ENCODE measurements around the gene AASDH. TPM values are rescaled to one million over a fixed set of nuclear protein-coding genes. Genes with fewer than 3 reads are reported as not detected.
"Not testable (repeated sequence)": the region's sequence is repeated elsewhere in the genome, so short reads cannot be mapped to it uniquely, and the experiment has no call there.

AASDH gene
- total and polyA plus RNA-seq, 2 donors (not counting 1 experiment from before 2014, with no cell fraction given), result 6.9 to 15.2 TPM

GRCh38 chr4:56371426-56372220 is 15.7 kb downstream of the AASDH start:
- ChIA-PET CTCF (no interaction called here), POLR2A (no interaction called here)
- H3K9me3 ChIP-seq (ENCODE audit: control extremely low read depth in 1 of 3, control insufficient read depth in 2 of 3, insufficient read depth in 1 of 3, low read length in 2 of 3), result no peaks in the 10 kb centered on the region
- no peak overlapping the region for H3K27ac Mint-ChIP-seq
- intact Hi-C loops (cut with micrococcal nuclease), result no loop called here
- H4K20me1 ChIP-seq (ENCODE audit: control insufficient read depth, insufficient read depth, low read length, poor library complexity, severe bottlenecking), result no peaks in the 10 kb centered on the region
- H3K27me3 ChIP-seq (replicated peaks in 1 of 4; ENCODE audit: control extremely low read depth in 1 of 4, control insufficient read depth in 3 of 4, insufficient read depth in 4 of 4, low read length in 3 of 4), result no peaks in the 10 kb centered on the region
- H3K9ac ChIP-seq (ENCODE audit: low read length), result no peak overlapping the region
- H3K36me3 ChIP-seq (replicated peaks in 1 of 2; ENCODE audit: control extremely low read depth in 1 of 2, control insufficient read depth in 1 of 2, extremely low read depth in 1 of 2, insufficient read depth in 2 of 2, low read length in 1 of 2), result peaks cover 1 to 16% of the 10 kb centered on the region in 2 experiments
- no peaks in the 10 kb centered on the region for H3K27me3 Mint-ChIP-seq
- 100% methylated on average over 1 of the region's 8 CpGs for WGBS (ENCODE audit: insufficient coverage)
- DNase-seq (no peak), ATAC-seq (ENCODE audit: low read depth) (no peak)
- TF ChIP-seq EZH2 (IDR thresholded peaks at IDR 0.05; ENCODE audit: borderline replicate concordance, insufficient read depth, low read depth, low read length, poor library complexity, severe bottlenecking) (no peak), CTCF (IDR thresholded peaks at IDR 0.05) (no peak)
- no peaks in the 10 kb centered on the region for H3K4me1 Mint-ChIP-seq
- no peak overlapping the region for H2AFZ ChIP-seq (ENCODE audit: insufficient read depth, low read depth, low read length, poor library complexity, severe bottlenecking)
- no peak overlapping the region for H3K27ac ChIP-seq (ENCODE audit: low read length in 2 of 2)
- H3K4me1 ChIP-seq (ENCODE audit: control insufficient read depth in 2 of 2, insufficient read depth in 2 of 2, low read length in 2 of 2), result no peaks in the 10 kb centered on the region
- no peak overlapping the region for H3K4me3 Mint-ChIP-seq
- H3K79me2 ChIP-seq (ENCODE audit: control insufficient read depth, insufficient read depth, low read length), result peaks cover 11% of the 10 kb centered on the region
- H3K4me3 ChIP-seq (ENCODE audit: control extremely low read depth in 1 of 5, extremely low read depth in 1 of 5, insufficient read depth in 1 of 5, low read depth in 2 of 5, low read length in 4 of 5), result no peak overlapping the region
- H3K9me3 Mint-ChIP-seq (ENCODE audit: insufficient read depth), result no peaks in the 10 kb centered on the region
- no peak overlapping the region for H3K4me2 ChIP-seq (replicated peaks; ENCODE audit: low read depth, low read length, poor library complexity, severe bottlenecking)

GRCh38 chr4:56370377-56370776 is 16.9 kb downstream of the AASDH start:
- Histone ChIP-seq H3K4me1 (ENCODE audit: control insufficient read depth in 2 of 2, insufficient read depth in 2 of 2, low read length in 2 of 2) (no peaks in the 10 kb centered on the region), H2AFZ (ENCODE audit: insufficient read depth, low read depth, low read length, poor library complexity, severe bottlenecking) (no peak overlapping the region), H4K20me1 (ENCODE audit: control insufficient read depth, insufficient read depth, low read length, poor library complexity, severe bottlenecking) (no peaks in the 10 kb centered on the region), H3K9ac (ENCODE audit: low read length) (no peak overlapping the region), H3K4me3 (ENCODE audit: control extremely low read depth in 1 of 5, extremely low read depth in 1 of 5, insufficient read depth in 1 of 5, low read depth in 2 of 5, low read length in 4 of 5) (no peak overlapping the region), H3K4me2 (replicated peaks; ENCODE audit: low read depth, low read length, poor library complexity, severe bottlenecking) (no peak overlapping the region), H3K36me3 (replicated peaks in 1 of 2; ENCODE audit: control extremely low read depth in 1 of 2, control insufficient read depth in 1 of 2, extremely low read depth in 1 of 2, insufficient read depth in 2 of 2, low read length in 1 of 2) (peaks cover 1 to 16% of the 10 kb centered on the region in 2 experiments), H3K79me2 (ENCODE audit: control insufficient read depth, insufficient read depth, low read length) (peaks cover 8% of the 10 kb centered on the region), H3K9me3 (ENCODE audit: control extremely low read depth in 1 of 3, control insufficient read depth in 2 of 3, insufficient read depth in 1 of 3, low read length in 2 of 3) (no peaks in the 10 kb centered on the region), H3K27me3 (replicated peaks in 1 of 4; ENCODE audit: control extremely low read depth in 1 of 4, control insufficient read depth in 3 of 4, insufficient read depth in 4 of 4, low read length in 3 of 4) (no peaks in the 10 kb centered on the region), H3K27ac (ENCODE audit: low read length in 2 of 2) (no peak overlapping the region)
- no peak for TF ChIP-seq EZH2 (IDR thresholded peaks at IDR 0.05; ENCODE audit: borderline replicate concordance, insufficient read depth, low read depth, low read length, poor library complexity, severe bottlenecking)
- TF ChIP-seq CTCF (IDR thresholded peaks at IDR 0.05), result no peak
- WGBS (ENCODE audit: insufficient coverage), result no CpG with 5 or more reads among the region's 3 CpGs
- DNase-seq, result no peak
- no peak for ATAC-seq (ENCODE audit: low read depth)
- Mint-ChIP-seq H3K27me3 (no peaks in the 10 kb centered on the region), H3K9me3 (ENCODE audit: insufficient read depth) (no peaks in the 10 kb centered on the region), H3K4me3 (no peak overlapping the region), H3K27ac (no peak overlapping the region), H3K4me1 (no peaks in the 10 kb centered on the region)
- intact Hi-C loops (cut with micrococcal nuclease), result no loop called here
- ChIA-PET CTCF (no interaction called here), POLR2A (no interaction called here)

GRCh38 chr4:56362981-56363380 is 24.3 kb downstream of the AASDH start:
- H4K20me1 ChIP-seq (ENCODE audit: control insufficient read depth, insufficient read depth, low read length, poor library complexity, severe bottlenecking); H3K27ac Mint-ChIP-seq; H3K9me3 Mint-ChIP-seq (ENCODE audit: insufficient read depth); H3K27ac ChIP-seq (ENCODE audit: low read length in 2 of 2); H2AFZ ChIP-seq (ENCODE audit: insufficient read depth, low read depth, low read length, poor library complexity, severe bottlenecking); H3K27me3 ChIP-seq (replicated peaks in 1 of 4; ENCODE audit: control extremely low read depth in 1 of 4, control insufficient read depth in 3 of 4, insufficient read depth in 4 of 4, low read length in 3 of 4); DNase-seq; H3K36me3 ChIP-seq (replicated peaks in 1 of 2; ENCODE audit: control extremely low read depth in 1 of 2, control insufficient read depth in 1 of 2, extremely low read depth in 1 of 2, insufficient read depth in 2 of 2, low read length in 1 of 2); ATAC-seq (ENCODE audit: low read depth); H3K9ac ChIP-seq (ENCODE audit: low read length); H3K79me2 ChIP-seq (ENCODE audit: control insufficient read depth, insufficient read depth, low read length); H3K4me3 ChIP-seq (ENCODE audit: control extremely low read depth in 1 of 5, extremely low read depth in 1 of 5, insufficient read depth in 1 of 5, low read depth in 2 of 5, low read length in 4 of 5); H3K9me3 ChIP-seq (ENCODE audit: control extremely low read depth in 1 of 3, control insufficient read depth in 2 of 3, insufficient read depth in 1 of 3, low read length in 2 of 3); H3K4me3 Mint-ChIP-seq; CTCF ChIA-PET; H3K4me1 Mint-ChIP-seq; intact Hi-C loops (cut with micrococcal nuclease); H3K4me2 ChIP-seq (replicated peaks; ENCODE audit: low read depth, low read length, poor library complexity, severe bottlenecking); H3K4me1 ChIP-seq (ENCODE audit: control insufficient read depth in 2 of 2, insufficient read depth in 2 of 2, low read length in 2 of 2); H3K27me3 Mint-ChIP-seq: not testable (repeated sequence)
- POLR2A ChIA-PET, result interaction anchor here (0.6 kb wide), 1 partner anchor 24 kb away, joined by 5 read pairs; no protein-coding TSS in a partner anchor
- WGBS (ENCODE audit: insufficient coverage), result 98% methylated on average over 10 of the region's 12 CpGs

All from B cell (primary cell).